Muscle of arm (tissue), 12 donors: ENCODE results near the gene BTBD7. TPM values are rescaled to one million over a fixed set of nuclear protein-coding genes. Genes with fewer than 3 reads are reported as not detected.

Experiments
- DNase-seq: peaks from one replicate; pipeline ENCODE4 v3.0.0-alpha.2; 2013
- polyA plus RNA-seq, 12 donors: library from polyadenylated mRNA; unstranded; fragments of 120-200 nt; gene quantifications; one replicate each; pipeline ENCODE4 v1.2.1, GENCODE V29; 2013; ENCODE audit not compliant: insufficient read length in 12 of 12

Gene BTBD7
- polyA plus RNA-seq, 12 donors: 18.7 to 32.9 (median 24.8) TPM; not detected in 1

- no peak for DNase-seq
Observed at GRCh38 chr14:93195316-93195999, 137.4 kb downstream of the BTBD7 start.

Other genes with a start within 250 kb of the BTBD7 start
- gene ITPK1, start 217.1 kb downstream of the BTBD7 start, polyA plus RNA-seq: 10 to 100 TPM in 11 of 12 donors, not detected in 1; 12.7 to 49.1 (median 17.5) TPM
- 10 to 100 TPM in 11 of 12 donors, not detected in 1; 17.5 to 33.1 (median 25.9) TPM for gene MOAP1, start 148.1 kb downstream of the BTBD7 start, polyA plus RNA-seq
- 10 to 100 TPM in 11 of 12 donors, not detected in 1; 12.2 to 18.5 (median 16.9) TPM for gene LYSET, start 147.7 kb downstream of the BTBD7 start, polyA plus RNA-seq
- gene GON7, start 126.0 kb downstream of the BTBD7 start, polyA plus RNA-seq: 10 to 100 TPM in 5 of 12 donors, 1 to 10 TPM in 5, not detected in 2; 7.1 to 12.4 (median 10.3) TPM
- 10 to 100 TPM in 11 of 12 donors, not detected in 1; 23.8 to 55.8 (median 28.1) TPM for gene UBR7, start 125.8 kb downstream of the BTBD7 start, polyA plus RNA-seq
- gene COX8C, start 14.1 kb upstream of the BTBD7 start, polyA plus RNA-seq: under 1 TPM in 7 of 12 donors, not detected in 5; 0.35 to 0.81 (median 0.38) TPM
- under 1 TPM in 10 of 12 donors, not detected in 2; 0.22 to 0.78 (median 0.53) TPM for gene UNC79, start 97.9 kb upstream of the BTBD7 start, polyA plus RNA-seq